GM18858 (cell line): Measurements from ENCODE around the gene EIF4A3.
"Not testable (repeated sequence)": the region's sequence is repeated elsewhere in the genome, so short reads cannot be mapped to it uniquely, and the experiment has no call there.

Experiments
- ATAC-seq: cut with Tn5 transposase; IDR thresholded peaks from one replicate; pipeline ENCODE4 v1.9.1; 2021; ENCODE audit not compliant: unreplicated experiment

EIF4A3 gene

GRCh38 chr17:80173126-80173525 lies 26.2 kb upstream of the EIF4A3 start:
- no peak for ATAC-seq

- no peak for ATAC-seq
These were observed 24.8 kb upstream of the EIF4A3 start for GRCh38 chr17:80171681-80172080.

GRCh38 chr17:80169784-80170500 lies 23.0 kb upstream of the EIF4A3 start, which contains the start of gene CARD14:
Gene CARD14 (plus strand): TSS chr17:80170030. CDS start chr17:80181439, 11,409 bp downstream.
- no peak for ATAC-seq

- ATAC-seq: no peak
These were observed 22.2 kb upstream of the EIF4A3 start for GRCh38 chr17:80169107-80169506.

- ATAC-seq: no peak
These were observed 21.4 kb upstream of the EIF4A3 start for GRCh38 chr17:80168371-80168770.

- ATAC-seq: no peak
These were observed 19.5 kb upstream of the EIF4A3 start for GRCh38 chr17:80166446-80166845.

GRCh38 chr17:80164185-80164584 lies 17.3 kb upstream of the EIF4A3 start:
- ATAC-seq: no peak

GRCh38 chr17:80163336-80163735 lies 16.4 kb upstream of the EIF4A3 start:
- ATAC-seq: no peak

- no peak for ATAC-seq
These were observed 13.6 kb upstream of the EIF4A3 start for GRCh38 chr17:80160536-80160935.

GRCh38 chr17:80158846-80159245 lies 11.9 kb upstream of the EIF4A3 start:
- no peak for ATAC-seq

- not testable (repeated sequence) for ATAC-seq
These were observed 8.7 kb upstream of the EIF4A3 start for GRCh38 chr17:80155600-80155999.

- ATAC-seq: no peak
These were observed 7.2 kb upstream of the EIF4A3 start for GRCh38 chr17:80154166-80154565.

- ATAC-seq: no peak
These were observed 6.1 kb upstream of the EIF4A3 start for GRCh38 chr17:80153004-80153403.

- ATAC-seq: no peak
These were observed 5.3 kb upstream of the EIF4A3 start for GRCh38 chr17:80152081-80152702.

- no peak for ATAC-seq
These were observed 4.4 kb upstream of the EIF4A3 start for GRCh38 chr17:80151333-80151732.

- ATAC-seq: no peak
These were observed 550 bp downstream of the EIF4A3 start for GRCh38 chr17:80146121-80147034.

- ATAC-seq: no peak
These were observed 1.6 kb downstream of the EIF4A3 start for GRCh38 chr17:80145076-80146075.

- ATAC-seq: no peak
These were observed 4.0 kb downstream of the EIF4A3 start for GRCh38 chr17:80142929-80143328.

- no peak for ATAC-seq
These were observed 5.3 kb downstream of the EIF4A3 start for GRCh38 chr17:80141463-80142165.
